ENCODE results near the gene DAPK2.

Gene DAPK2

GRCh38 chr15:64030123-64030522, 16.2 kb downstream of the DAPK2 start:
- DNase-seq: no peak
- no peaks in the 10 kb centered on the region for H3K4me1 ChIP-seq (ENCODE audit: insufficient read depth, low read length)
- H3K9ac ChIP-seq (ENCODE audit: low read depth, low read length): no peak overlapping the region
- no peaks in the 10 kb centered on the region for H3K36me3 ChIP-seq (ENCODE audit: insufficient read depth, low read length)
- ATAC-seq (ENCODE audit: insufficient read depth, low read depth): no peak
- H3K27me3 ChIP-seq (ENCODE audit: insufficient read depth, low read length, poor library complexity): no peaks in the 10 kb centered on the region
- no peak overlapping the region for H2AFZ ChIP-seq (ENCODE audit: low read depth, low read length)
- TF ChIP-seq CTCF (IDR thresholded peaks at IDR 0.05; ENCODE audit: borderline replicate concordance, extremely low read depth, low read length, poor library complexity, severe bottlenecking) (no peak), EZH2 (IDR thresholded peaks at IDR 0.05; ENCODE audit: borderline replicate concordance, low read depth, low read length, severe bottlenecking) (no peak)
- H3K27ac ChIP-seq (ENCODE audit: low read length): no peak overlapping the region
- no peaks in the 10 kb centered on the region for H3K9me3 ChIP-seq (ENCODE audit: insufficient read depth, low read length, severe bottlenecking)
- H3K79me2 ChIP-seq (ENCODE audit: insufficient read depth, low read length): no peaks in the 10 kb centered on the region
- no peaks in the 10 kb centered on the region for H4K20me1 ChIP-seq (ENCODE audit: insufficient read depth, low read length)
- no peak overlapping the region for H3K4me3 ChIP-seq (ENCODE audit: low read depth in 1 of 2, low read length in 2 of 2)
- no peak overlapping the region for H3K4me2 ChIP-seq (ENCODE audit: insufficient read depth, low read length)

GRCh38 chr15:64029633-64030032, 16.7 kb downstream of the DAPK2 start:
- H3K9me3 ChIP-seq (ENCODE audit: insufficient read depth, low read length, severe bottlenecking): no peaks in the 10 kb centered on the region
- no peaks in the 10 kb centered on the region for H3K4me1 ChIP-seq (ENCODE audit: insufficient read depth, low read length)
- DNase-seq: no peak
- H2AFZ ChIP-seq (ENCODE audit: low read depth, low read length): no peak overlapping the region
- no peak overlapping the region for H3K27ac ChIP-seq (ENCODE audit: low read length)
- no peak for TF ChIP-seq CTCF (IDR thresholded peaks at IDR 0.05; ENCODE audit: borderline replicate concordance, extremely low read depth, low read length, poor library complexity, severe bottlenecking)
- TF ChIP-seq EZH2 (IDR thresholded peaks at IDR 0.05; ENCODE audit: borderline replicate concordance, low read depth, low read length, severe bottlenecking): no peak
- no peaks in the 10 kb centered on the region for H3K27me3 ChIP-seq (ENCODE audit: insufficient read depth, low read length, poor library complexity)
- H3K79me2 ChIP-seq (ENCODE audit: insufficient read depth, low read length): no peaks in the 10 kb centered on the region
- no peaks in the 10 kb centered on the region for H4K20me1 ChIP-seq (ENCODE audit: insufficient read depth, low read length)
- H3K4me3 ChIP-seq (ENCODE audit: low read depth in 1 of 2, low read length in 2 of 2): no peak overlapping the region
- no peaks in the 10 kb centered on the region for H3K36me3 ChIP-seq (ENCODE audit: insufficient read depth, low read length)
- no peak for ATAC-seq (ENCODE audit: insufficient read depth, low read depth)
- no peak overlapping the region for H3K9ac ChIP-seq (ENCODE audit: low read depth, low read length)
- H3K4me2 ChIP-seq (ENCODE audit: insufficient read depth, low read length): no peak overlapping the region

DNA sequence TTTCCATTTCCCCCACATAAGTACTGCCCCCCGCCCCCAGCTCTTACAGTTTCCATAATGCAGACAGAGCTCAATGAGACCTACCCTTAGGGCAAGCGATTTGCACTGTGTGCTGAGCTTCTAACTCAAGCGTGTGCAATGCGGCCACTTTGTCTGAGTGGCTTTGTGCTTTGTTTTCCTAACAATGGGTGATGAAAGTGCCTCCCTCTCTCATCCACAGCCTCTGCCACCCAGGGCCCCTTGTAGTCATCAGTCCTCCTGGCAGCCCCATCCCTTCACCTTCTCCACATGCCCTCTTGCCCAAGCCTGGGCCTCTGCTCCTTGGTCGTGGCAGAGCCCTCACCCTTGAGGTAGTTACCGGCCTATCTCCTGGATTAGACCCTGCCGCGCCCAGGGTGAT, 17.2 kb downstream of the DAPK2 start:
- Histone ChIP-seq H3K4me2 (ENCODE audit: insufficient read depth, low read length) (no peak overlapping the region), H2AFZ (ENCODE audit: low read depth, low read length) (no peak overlapping the region), H3K36me3 (ENCODE audit: insufficient read depth, low read length) (no peaks in the 10 kb centered on the region), H3K27ac (ENCODE audit: low read length) (no peak overlapping the region), H3K27me3 (ENCODE audit: insufficient read depth, low read length, poor library complexity) (no peaks in the 10 kb centered on the region), H3K79me2 (ENCODE audit: insufficient read depth, low read length) (no peaks in the 10 kb centered on the region), H3K9me3 (ENCODE audit: insufficient read depth, low read length, severe bottlenecking) (no peaks in the 10 kb centered on the region), H4K20me1 (ENCODE audit: insufficient read depth, low read length) (no peaks in the 10 kb centered on the region), H3K9ac (ENCODE audit: low read depth, low read length) (no peak overlapping the region), H3K4me1 (ENCODE audit: insufficient read depth, low read length) (no peaks in the 10 kb centered on the region), H3K4me3 (ENCODE audit: low read depth in 1 of 2, low read length in 2 of 2) (no peak overlapping the region)
- ATAC-seq (ENCODE audit: insufficient read depth, low read depth) (no peak), DNase-seq (no peak)
- TF ChIP-seq CTCF (IDR thresholded peaks at IDR 0.05; ENCODE audit: borderline replicate concordance, extremely low read depth, low read length, poor library complexity, severe bottlenecking): no peak
- TF ChIP-seq EZH2 (IDR thresholded peaks at IDR 0.05; ENCODE audit: borderline replicate concordance, low read depth, low read length, severe bottlenecking): no peak

GRCh38 chr15:64026591-64026990, 19.7 kb downstream of the DAPK2 start:
- no peaks in the 10 kb centered on the region for H4K20me1 ChIP-seq (ENCODE audit: insufficient read depth, low read length)
- no peak overlapping the region for H2AFZ ChIP-seq (ENCODE audit: low read depth, low read length)
- no peak for DNase-seq
- H3K4me1 ChIP-seq (ENCODE audit: insufficient read depth, low read length): no peaks in the 10 kb centered on the region
- H3K9ac ChIP-seq (ENCODE audit: low read depth, low read length): no peak overlapping the region
- no peaks in the 10 kb centered on the region for H3K27me3 ChIP-seq (ENCODE audit: insufficient read depth, low read length, poor library complexity)
- no peaks in the 10 kb centered on the region for H3K36me3 ChIP-seq (ENCODE audit: insufficient read depth, low read length)
- no peak overlapping the region for H3K4me2 ChIP-seq (ENCODE audit: insufficient read depth, low read length)
- no peak overlapping the region for H3K4me3 ChIP-seq (ENCODE audit: low read depth in 1 of 2, low read length in 2 of 2)
- no peaks in the 10 kb centered on the region for H3K79me2 ChIP-seq (ENCODE audit: insufficient read depth, low read length)
- H3K9me3 ChIP-seq (ENCODE audit: insufficient read depth, low read length, severe bottlenecking): no peaks in the 10 kb centered on the region
- H3K27ac ChIP-seq (ENCODE audit: low read length): no peak overlapping the region
- no peak for ATAC-seq (ENCODE audit: insufficient read depth, low read depth)
- TF ChIP-seq EZH2 (IDR thresholded peaks at IDR 0.05; ENCODE audit: borderline replicate concordance, low read depth, low read length, severe bottlenecking) (no peak), CTCF (IDR thresholded peaks at IDR 0.05; ENCODE audit: borderline replicate concordance, extremely low read depth, low read length, poor library complexity, severe bottlenecking) (no peak)
